Mammary epithelial cell (primary cell): Measurements from ENCODE around the gene SIM1.

Experiments used
- EZH2 ChIP-seq: IDR thresholded peaks from 2 replicates; pipeline ENCODE4 v1.6.1; 2012; ENCODE audit warnings: low read length, inconsistent platforms, borderline replicate concordance
- TF ChIP-seq, protein P1 (sequence below), 2 donors: IDR thresholded peaks in 1 of 2; conservative IDR thresholded peaks in 1 of 2; 2 replicates each; pipeline ENCODE4 v1.5.1; 2011 to 2012; ENCODE audit warnings: inconsistent platforms in 2 of 2, low read length in 2 of 2, mild to moderate bottlenecking in 2 of 2, control low read depth in 1 of 2, low read depth in 1 of 2; ENCODE audit not compliant: insufficient read depth in 1 of 2; ENCODE audit errors: extremely low read depth in 1 of 2

DNA sequence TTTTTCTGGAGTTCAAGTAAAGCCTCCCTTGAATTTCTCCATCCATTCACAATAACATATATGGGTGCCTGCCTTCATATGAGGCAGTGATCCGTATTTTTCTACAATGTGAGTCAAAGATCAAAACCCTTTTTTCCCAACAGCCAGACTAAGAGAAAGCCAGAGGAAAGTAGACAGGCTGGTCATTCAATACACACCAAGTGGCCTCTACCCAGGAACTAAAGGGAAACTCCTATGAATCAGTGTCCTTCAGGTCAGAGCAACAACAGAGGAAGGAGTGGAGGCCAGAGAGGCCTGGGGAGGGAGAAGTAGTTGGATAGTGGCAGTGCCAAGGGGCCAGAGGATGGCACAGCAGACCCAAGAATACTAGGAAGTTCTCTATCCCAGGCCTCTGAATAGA, 23.8 kb downstream of the SIM1 start:
- TF ChIP-seq, protein P1, sequence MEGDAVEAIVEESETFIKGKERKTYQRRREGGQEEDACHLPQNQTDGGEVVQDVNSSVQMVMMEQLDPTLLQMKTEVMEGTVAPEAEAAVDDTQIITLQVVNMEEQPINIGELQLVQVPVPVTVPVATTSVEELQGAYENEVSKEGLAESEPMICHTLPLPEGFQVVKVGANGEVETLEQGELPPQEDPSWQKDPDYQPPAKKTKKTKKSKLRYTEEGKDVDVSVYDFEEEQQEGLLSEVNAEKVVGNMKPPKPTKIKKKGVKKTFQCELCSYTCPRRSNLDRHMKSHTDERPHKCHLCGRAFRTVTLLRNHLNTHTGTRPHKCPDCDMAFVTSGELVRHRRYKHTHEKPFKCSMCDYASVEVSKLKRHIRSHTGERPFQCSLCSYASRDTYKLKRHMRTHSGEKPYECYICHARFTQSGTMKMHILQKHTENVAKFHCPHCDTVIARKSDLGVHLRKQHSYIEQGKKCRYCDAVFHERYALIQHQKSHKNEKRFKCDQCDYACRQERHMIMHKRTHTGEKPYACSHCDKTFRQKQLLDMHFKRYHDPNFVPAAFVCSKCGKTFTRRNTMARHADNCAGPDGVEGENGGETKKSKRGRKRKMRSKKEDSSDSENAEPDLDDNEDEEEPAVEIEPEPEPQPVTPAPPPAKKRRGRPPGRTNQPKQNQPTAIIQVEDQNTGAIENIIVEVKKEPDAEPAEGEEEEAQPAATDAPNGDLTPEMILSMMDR (conservative IDR thresholded peaks at IDR 0.05 in 1 of 2, IDR thresholded peaks at IDR 0.05 in 1 of 2; ENCODE audit: extremely low read depth in 1 of 2, insufficient read depth in 1 of 2, low read depth in 1 of 2, low read length in 2 of 2): no peak
- TF ChIP-seq EZH2: no peak
